Endothelial cell (in vitro differentiated cells): ENCODE results near the gene TMEM98. TPM values are rescaled to one million over a fixed set of nuclear protein-coding genes. Genes with fewer than 3 reads are reported as not detected.
"Not testable (repeated sequence)": the region's sequence is repeated elsewhere in the genome, so short reads cannot be mapped to it uniquely, and the experiment has no call there.

Experiments used
- DNase-seq: peaks from one replicate; pipeline ENCODE4 v3.0.0; 2021; ENCODE audit warnings: low spot score
- H3K27ac Mint-ChIP-seq: one replicate; pipeline ENCODE4 v1.8.0; 2021; ENCODE audit warnings: mixed read lengths, inconsistent platforms; ENCODE audit not compliant: unreplicated experiment
- H3K27me3 Mint-ChIP-seq: one replicate; pipeline ENCODE4 v1.8.0; 2021; ENCODE audit warnings: mild to moderate bottlenecking, moderate library complexity, mixed read lengths, inconsistent platforms; ENCODE audit not compliant: unreplicated experiment
- H3K36me3 Mint-ChIP-seq: one replicate; pipeline ENCODE4 v1.8.0; 2021; ENCODE audit warnings: mild to moderate bottlenecking, low read depth, mixed read lengths, inconsistent platforms; ENCODE audit not compliant: unreplicated experiment
- H3K4me1 Mint-ChIP-seq: one replicate; pipeline ENCODE4 v1.8.0; 2021; ENCODE audit warnings: mild to moderate bottlenecking, mixed read lengths, inconsistent platforms; ENCODE audit not compliant: unreplicated experiment
- H3K4me3 Mint-ChIP-seq: one replicate; pipeline ENCODE4 v1.8.0; 2021; ENCODE audit warnings: mild to moderate bottlenecking, mixed read lengths, inconsistent platforms; ENCODE audit not compliant: unreplicated experiment
- H3K9me3 Mint-ChIP-seq: one replicate; pipeline ENCODE4 v1.8.0; 2021; ENCODE audit warnings: mixed read lengths, inconsistent platforms; ENCODE audit not compliant: unreplicated experiment
- total RNA-seq: library from RNA; stranded (reverse); fragmentation: NEBNext Ultra II Directional; extraction: Animal tissue kit (Norgen Biotek cat#: 25700); gene quantifications from one replicate; pipeline ENCODE4 v1.2.1, GENCODE V29; 2021; ENCODE audit not compliant: unreplicated experiment
- TF ChIP-seq, protein P1 (sequence below): fragments of 200-600 bp; sonication (generic); IDR thresholded peaks from one replicate; pipeline ENCODE4 v1.5.0; 2021; ENCODE audit warnings: antibody characterized with exemption; ENCODE audit not compliant: unreplicated experiment

Gene TMEM98
- total RNA-seq, 1 donor from 2014 or later, result 84.2 TPM

DNA sequence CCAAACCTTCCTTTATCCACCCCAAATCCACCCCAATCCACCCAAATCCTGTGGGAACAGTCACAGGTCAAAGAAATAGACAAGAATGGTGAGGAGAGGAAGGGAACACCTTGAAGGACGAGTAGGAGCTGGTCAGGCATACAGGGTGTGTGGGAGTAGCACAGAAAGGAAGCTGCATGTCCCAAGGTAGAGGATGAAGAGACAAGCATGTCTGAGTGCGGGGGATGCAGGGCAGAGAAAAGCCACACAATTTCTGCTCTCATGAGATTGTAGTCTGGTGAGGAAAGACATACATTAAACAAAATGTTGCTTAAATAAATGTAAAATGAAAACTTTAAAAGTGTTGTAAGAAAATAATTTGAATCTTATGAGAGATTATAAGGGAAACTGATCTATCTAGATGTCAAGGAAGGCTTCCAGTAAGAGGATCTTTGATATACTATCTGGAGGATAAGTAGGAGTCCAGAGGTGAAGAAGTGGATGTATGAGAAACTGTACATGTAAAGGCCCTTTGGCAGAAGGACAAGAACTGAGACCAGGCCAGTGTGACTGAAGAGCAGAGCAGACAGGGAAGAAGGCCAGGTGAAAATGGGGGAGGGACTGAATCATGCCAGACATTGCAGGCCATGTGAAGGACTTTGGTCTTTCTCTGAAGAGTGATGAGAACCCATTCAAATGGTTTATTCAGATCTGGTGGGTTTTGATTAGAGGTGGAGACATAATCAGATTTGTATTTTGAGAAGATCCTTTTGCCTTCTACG lies 18.6 kb downstream of the TMEM98 start:
- no peak for DNase-seq
- no peak overlapping the region for H3K27ac Mint-ChIP-seq
- no peaks in the 10 kb centered on the region for H3K9me3 Mint-ChIP-seq
- H3K4me1 Mint-ChIP-seq, result no peaks in the 10 kb centered on the region
- H3K27me3 Mint-ChIP-seq, result no peaks in the 10 kb centered on the region
- no peaks in the 10 kb centered on the region for H3K36me3 Mint-ChIP-seq
- TF ChIP-seq, protein P1, sequence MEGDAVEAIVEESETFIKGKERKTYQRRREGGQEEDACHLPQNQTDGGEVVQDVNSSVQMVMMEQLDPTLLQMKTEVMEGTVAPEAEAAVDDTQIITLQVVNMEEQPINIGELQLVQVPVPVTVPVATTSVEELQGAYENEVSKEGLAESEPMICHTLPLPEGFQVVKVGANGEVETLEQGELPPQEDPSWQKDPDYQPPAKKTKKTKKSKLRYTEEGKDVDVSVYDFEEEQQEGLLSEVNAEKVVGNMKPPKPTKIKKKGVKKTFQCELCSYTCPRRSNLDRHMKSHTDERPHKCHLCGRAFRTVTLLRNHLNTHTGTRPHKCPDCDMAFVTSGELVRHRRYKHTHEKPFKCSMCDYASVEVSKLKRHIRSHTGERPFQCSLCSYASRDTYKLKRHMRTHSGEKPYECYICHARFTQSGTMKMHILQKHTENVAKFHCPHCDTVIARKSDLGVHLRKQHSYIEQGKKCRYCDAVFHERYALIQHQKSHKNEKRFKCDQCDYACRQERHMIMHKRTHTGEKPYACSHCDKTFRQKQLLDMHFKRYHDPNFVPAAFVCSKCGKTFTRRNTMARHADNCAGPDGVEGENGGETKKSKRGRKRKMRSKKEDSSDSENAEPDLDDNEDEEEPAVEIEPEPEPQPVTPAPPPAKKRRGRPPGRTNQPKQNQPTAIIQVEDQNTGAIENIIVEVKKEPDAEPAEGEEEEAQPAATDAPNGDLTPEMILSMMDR, result no peak
- no peak overlapping the region for H3K4me3 Mint-ChIP-seq

DNA sequence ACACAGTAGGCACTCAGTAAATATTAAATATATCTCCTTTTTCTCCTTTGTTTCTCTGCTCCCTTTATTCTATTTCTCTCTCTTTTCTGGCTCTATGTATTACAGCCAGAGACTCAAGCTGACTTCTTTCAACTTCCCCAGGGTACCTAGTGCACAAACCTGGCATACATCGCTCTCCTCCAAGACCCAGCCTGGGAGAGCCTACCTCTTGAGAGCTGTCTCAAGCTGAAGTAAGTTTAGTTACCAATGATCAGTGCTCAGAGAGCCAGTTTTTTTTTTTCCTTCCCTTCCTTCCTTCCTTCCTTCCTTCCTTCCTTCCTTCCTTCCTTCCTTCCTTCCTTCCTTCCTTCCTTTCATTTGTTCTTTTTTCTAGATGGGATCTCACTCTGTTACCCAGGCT lies 19.8 kb downstream of the TMEM98 start:
- H3K4me3 Mint-ChIP-seq, result no peak overlapping the region
- TF ChIP-seq, protein P1, result no peak
- H3K4me1 Mint-ChIP-seq, result no peaks in the 10 kb centered on the region
- H3K36me3 Mint-ChIP-seq, result no peaks in the 10 kb centered on the region
- no peak overlapping the region for H3K27ac Mint-ChIP-seq
- H3K9me3 Mint-ChIP-seq, result no peaks in the 10 kb centered on the region
- H3K27me3 Mint-ChIP-seq, result no peaks in the 10 kb centered on the region
- DNase-seq, result no peak

DNA sequence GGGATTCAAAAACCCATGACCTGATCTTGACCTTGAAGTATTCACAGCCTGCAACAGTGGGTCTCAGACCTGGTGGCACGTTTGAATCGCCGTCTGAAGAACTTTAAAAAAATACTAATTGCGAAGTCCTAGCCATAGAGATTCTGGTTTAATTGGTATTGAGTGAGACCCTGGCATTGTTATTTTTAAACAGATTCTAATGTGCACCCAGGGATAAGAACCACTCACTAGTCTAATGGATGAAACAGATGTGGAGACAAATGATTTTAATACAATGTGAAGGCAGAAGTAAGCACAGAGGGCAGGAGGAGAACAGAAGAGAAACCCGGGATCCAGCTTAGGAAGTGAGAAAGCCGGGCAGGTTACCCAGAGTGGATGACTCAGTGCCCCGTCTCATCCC lies 21.2 kb downstream of the TMEM98 start:
- H3K9me3 Mint-ChIP-seq, result no peaks in the 10 kb centered on the region
- H3K4me1 Mint-ChIP-seq, result no peaks in the 10 kb centered on the region
- no peak overlapping the region for H3K4me3 Mint-ChIP-seq
- no peaks in the 10 kb centered on the region for H3K27me3 Mint-ChIP-seq
- H3K36me3 Mint-ChIP-seq, result no peaks in the 10 kb centered on the region
- no peak for DNase-seq
- no peak overlapping the region for H3K27ac Mint-ChIP-seq
- TF ChIP-seq, protein P1, result no peak

DNA sequence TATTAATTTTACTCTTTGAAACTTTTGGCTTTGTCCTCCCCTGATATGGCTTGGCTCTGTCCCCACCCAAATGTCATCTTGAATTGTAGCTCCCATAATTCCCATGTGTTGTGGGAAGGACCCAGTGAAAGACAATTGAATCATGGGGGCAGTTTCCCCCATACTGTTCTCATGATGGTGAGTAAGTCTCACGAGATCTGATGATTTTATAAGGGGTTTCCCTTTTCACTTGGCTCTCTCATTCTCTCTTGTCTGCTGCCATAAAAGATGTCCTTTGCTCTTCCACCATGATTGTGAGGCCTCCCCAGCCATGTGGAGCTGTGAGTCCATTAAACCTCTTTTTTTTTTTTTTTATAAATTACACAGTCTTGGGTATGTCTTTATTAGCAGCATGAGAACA lies 24.5 kb downstream of the TMEM98 start:
- not testable (repeated sequence) for DNase-seq, H3K4me3 Mint-ChIP-seq, H3K4me1 Mint-ChIP-seq, H3K27me3 Mint-ChIP-seq, H3K9me3 Mint-ChIP-seq, H3K27ac Mint-ChIP-seq, H3K36me3 Mint-ChIP-seq

DNA sequence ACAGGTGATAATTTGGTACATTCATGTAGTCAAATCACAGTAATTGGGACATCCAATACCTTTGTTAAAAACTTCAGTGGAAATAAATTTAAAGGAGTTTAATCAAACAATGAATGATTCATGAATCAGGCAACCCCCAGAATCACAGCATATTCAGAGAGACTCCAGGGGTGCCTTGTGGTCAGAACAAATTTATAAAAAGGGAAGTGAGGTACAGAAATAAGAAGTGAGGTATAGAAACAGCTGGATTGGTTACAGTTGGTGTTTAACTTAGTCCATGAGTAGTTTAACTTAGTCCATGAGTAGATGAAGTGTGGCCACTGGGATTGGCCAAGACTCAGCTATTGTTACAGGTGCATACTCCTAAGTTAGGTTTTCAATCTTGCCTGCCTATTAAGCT lies 25.1 kb downstream of the TMEM98 start:
- H3K4me1 Mint-ChIP-seq, result no peaks in the 10 kb centered on the region
- H3K9me3 Mint-ChIP-seq, result no peaks in the 10 kb centered on the region
- no peaks in the 10 kb centered on the region for H3K27me3 Mint-ChIP-seq
- TF ChIP-seq, protein P1, result no peak
- no peak overlapping the region for H3K27ac Mint-ChIP-seq
- no peak overlapping the region for H3K4me3 Mint-ChIP-seq
- DNase-seq, result no peak
- H3K36me3 Mint-ChIP-seq, result no peaks in the 10 kb centered on the region
